SK-N-SH (cell line): Measurements from ENCODE around the gene COL2A1. TPM values are rescaled to one million over a fixed set of nuclear protein-coding genes. Genes with fewer than 3 reads are reported as not detected.

Experiments
- CTCF ChIA-PET: fragments of 300-600, 350-600 bp; formaldehyde crosslinking; extraction: SDS; loops from one replicate; lab custom pipeline; 2021; lab: Yijun Ruan, JAX
- POLR2A ChIA-PET: fragments of 350-600 bp; sonication (Branson Sonifier 250); formaldehyde crosslinking; extraction: SDS; loops from one replicate; lab custom pipeline; 2020; ENCODE audit warnings: antibody characterized with exemption, inconsistent platforms; lab: Yijun Ruan, JAX
- DNase-seq: peaks from one replicate; pipeline ENCODE4 v3.0.0; 2012
- H2AFZ ChIP-seq: fragments of 200-600 bp; sonication (generic); 2 replicates; pipeline ENCODE4 v1.8.1; 2016; ENCODE audit warnings: antibody characterized with exemption, mild to moderate bottlenecking, low read depth
- H3F3A ChIP-seq: fragments of 200-600 bp; sonication (generic); replicated peaks from 2 replicates; pipeline ENCODE3; 2016; ENCODE audit warnings: antibody characterized with exemption, mild to moderate bottlenecking; ENCODE audit not compliant: insufficient read depth
- H3K27ac ChIP-seq, 2 experiments: fragments of 200-500 bp in 1 of 2; fragments of 200-600 bp in 1 of 2; sonication (Bioruptor generic) in 1 of 2; sonication (generic), shearing (Covaris generic) in 1 of 2; 2 replicates each; pipeline versions ENCODE4 v1.5.1 to v1.6.1; 2014 to 2016; ENCODE audit warnings: low read depth in 2 of 2, inconsistent platforms in 1 of 2, low read length in 1 of 2, mild to moderate bottlenecking in 1 of 2, mixed read lengths in 1 of 2
- H3K27me3 ChIP-seq: fragments of 200-600 bp; sonication (generic), shearing (Covaris generic); 2 replicates; pipeline ENCODE4 v1.6.1; 2016; ENCODE audit warnings: mixed run types; ENCODE audit not compliant: insufficient read depth
- H3K36me3 ChIP-seq, 2 experiments: fragments of 200-500 bp in 1 of 2; fragments of 200-600 bp in 1 of 2; sonication (Bioruptor generic) in 1 of 2; sonication (generic) in 1 of 2; replicated peaks in 1 of 2; 2 replicates each; pipeline versions ENCODE3 to v1.5.1; 2014 to 2016; ENCODE audit warnings: low read length in 1 of 2, mild to moderate bottlenecking in 1 of 2; ENCODE audit not compliant: insufficient read depth in 2 of 2, control insufficient read depth in 1 of 2
- H3K4me1 ChIP-seq, 2 experiments: fragments of 200-500 bp in 1 of 2; fragments of 200-600 bp in 1 of 2; sonication (Bioruptor generic) in 1 of 2; sonication (generic), shearing (Covaris generic) in 1 of 2; 2 replicates each; pipeline versions ENCODE4 v1.5.1 to v1.6.1; 2014 to 2016; ENCODE audit warnings: low read depth in 1 of 2, low read length in 1 of 2, mixed run types in 1 of 2; ENCODE audit not compliant: insufficient read depth in 2 of 2, control insufficient read depth in 1 of 2
- H3K4me2 ChIP-seq: fragments of 200-600 bp; sonication (generic), shearing (Covaris generic); 2 replicates; pipeline ENCODE4 v1.6.1; 2017; ENCODE audit warnings: mixed run types
- H3K4me3 ChIP-seq, 2 experiments: fragments of 200-500 bp in 1 of 2; fragments of 200-600 bp in 1 of 2; sonication (Bioruptor generic) in 1 of 2; sonication (generic), shearing (Covaris generic) in 1 of 2; 2 replicates each; pipeline versions ENCODE4 v1.5.1 to v1.8.1; 2014 to 2016; ENCODE audit warnings: low read depth in 2 of 2, inconsistent platforms in 1 of 2, low read length in 1 of 2, mild to moderate bottlenecking in 1 of 2, mixed read lengths in 1 of 2, moderate library complexity in 1 of 2
- H3K79me2 ChIP-seq: fragments of 200-600 bp; sonication (generic); 2 replicates; pipeline ENCODE4 v1.8.1; 2017; ENCODE audit warnings: mild to moderate bottlenecking; ENCODE audit not compliant: insufficient read depth
- H3K9ac ChIP-seq: fragments of 200-600 bp; sonication (generic); 2 replicates; pipeline ENCODE4 v1.6.1; 2017; ENCODE audit warnings: mixed run types
- H3K9me2 ChIP-seq: fragments of 200-600 bp; sonication (generic); 2 replicates; pipeline ENCODE4 v1.6.1; 2017; ENCODE audit warnings: mixed run types
- H3K9me3 ChIP-seq: fragments of 200-600 bp; sonication (generic); 2 replicates; pipeline ENCODE4 v1.6.1; 2017; ENCODE audit warnings: mixed run types, mild to moderate bottlenecking, moderate library complexity
- H4K20me1 ChIP-seq: fragments of 200-600 bp; sonication (generic); 2 replicates; pipeline ENCODE4 v1.6.1; 2017; ENCODE audit warnings: mild to moderate bottlenecking, mixed run types; ENCODE audit not compliant: insufficient read depth
- CHD2 ChIP-seq: fragments of 150-350 bp; IDR thresholded peaks from 2 replicates; pipeline ENCODE4 v1.6.1; 2018; ENCODE audit warnings: low read length; ENCODE audit not compliant: partially characterized antibody
- ELF1 ChIP-seq: IDR thresholded peaks from 2 replicates; pipeline ENCODE4 v1.4.0; 2012
- EP300 ChIP-seq, 2 experiments: IDR thresholded peaks; 2 replicates each; pipeline versions ENCODE4 v1.4.0 to v1.6.1; 2012; ENCODE audit warnings: borderline replicate concordance in 1 of 2, low read depth in 1 of 2, low read length in 1 of 2
- EZH2phosphoT487 ChIP-seq: fragments of 200-600 bp; sonication (generic); IDR thresholded peaks from 2 replicates; pipeline ENCODE4 v1.6.1; 2017; ENCODE audit warnings: low read depth, mixed run types, mild to moderate bottlenecking, antibody characterized with exemption, moderate library complexity, borderline replicate concordance
- FOSL2 ChIP-seq: IDR thresholded peaks from 2 replicates; pipeline ENCODE4 v1.4.0; 2012; ENCODE audit warnings: low read depth, mild to moderate bottlenecking, moderate library complexity, borderline replicate concordance
- FOXJ3 ChIP-seq: sonication (generic); formaldehyde crosslinking; IDR thresholded peaks from 2 replicates; pipeline ENCODE4 v1.5.1; 2020; ENCODE audit warnings: mild to moderate bottlenecking, missing genetic modification reagents
- GATA2 ChIP-seq: sonication (generic); formaldehyde crosslinking; IDR thresholded peaks from 2 replicates; pipeline ENCODE4 v1.5.0; 2020; ENCODE audit warnings: mild to moderate bottlenecking, missing genetic modification reagents
- IRF3 ChIP-seq: fragments of 150-350 bp; IDR thresholded peaks from 2 replicates; pipeline ENCODE4 v1.6.1; 2016; ENCODE audit warnings: mild to moderate bottlenecking, low read depth, low read length
- MEF2A ChIP-seq: IDR thresholded peaks from 2 replicates; pipeline ENCODE4 v1.4.0; 2012; ENCODE audit warnings: low read depth, borderline replicate concordance
- MXI1 ChIP-seq: IDR thresholded peaks from 2 replicates; pipeline ENCODE4 v1.6.1; 2012; ENCODE audit warnings: mild to moderate bottlenecking, low read depth, low read length, improper control_type of control experiment
- NFIC ChIP-seq: IDR thresholded peaks from 2 replicates; pipeline ENCODE4 v1.4.0; 2012; ENCODE audit warnings: borderline replicate concordance
- RAD21 ChIP-seq: IDR thresholded peaks from 2 replicates; pipeline ENCODE4 v1.6.1; 2012; ENCODE audit warnings: mild to moderate bottlenecking, low read length
- RCOR1 ChIP-seq: fragments of 150-350 bp; IDR thresholded peaks from 2 replicates; pipeline ENCODE4 v1.6.1; 2017; ENCODE audit warnings: antibody characterized with exemption, low read length
- RFX5 ChIP-seq: IDR thresholded peaks from 2 replicates; pipeline ENCODE4 v1.6.1; 2012; ENCODE audit warnings: mild to moderate bottlenecking, improper control_type of control experiment, low read length
- TAF1 ChIP-seq: IDR thresholded peaks from 2 replicates; pipeline ENCODE4 v1.6.1; 2012; ENCODE audit warnings: low read depth, mild to moderate bottlenecking, low read length, moderate library complexity, borderline replicate concordance
- TCF12 ChIP-seq: IDR thresholded peaks from 2 replicates; pipeline ENCODE4 v1.4.0; 2012
- TEAD4 ChIP-seq: IDR thresholded peaks from 2 replicates; pipeline ENCODE4 v1.4.0; 2012; ENCODE audit warnings: mild to moderate bottlenecking, borderline replicate concordance; ENCODE audit not compliant: insufficient read depth
- WGBS: methylation state at CpG from one replicate; pipeline ENCODE4 v1.1.6; 2017; ENCODE audit warnings: low lambda C conversion rate; 5-methylcytosine and 5-hydroxymethylcytosine counted together
- polyA plus RNA-seq, 3 experiments: library from polyadenylated mRNA; depleted of rRNA; stranded (reverse); fragments of >200 nt; gene quantifications; 2 replicates each; pipeline ENCODE4 v1.2.3, GENCODE V29; 2012
- TF ChIP-seq, protein P1 (sequence below): IDR thresholded peaks from 2 replicates; pipeline ENCODE4 v1.4.0; 2012; ENCODE audit warnings: low read depth, borderline replicate concordance
- TF ChIP-seq, protein P2 (sequence below): IDR thresholded peaks from 2 replicates; pipeline ENCODE4 v1.4.0; 2012; ENCODE audit warnings: low read depth, borderline replicate concordance

The COL2A1 gene
- polyA plus RNA-seq, 1 of the 3 experiments (the other 2 are of a cell fraction), result 0.02 TPM

DNA sequence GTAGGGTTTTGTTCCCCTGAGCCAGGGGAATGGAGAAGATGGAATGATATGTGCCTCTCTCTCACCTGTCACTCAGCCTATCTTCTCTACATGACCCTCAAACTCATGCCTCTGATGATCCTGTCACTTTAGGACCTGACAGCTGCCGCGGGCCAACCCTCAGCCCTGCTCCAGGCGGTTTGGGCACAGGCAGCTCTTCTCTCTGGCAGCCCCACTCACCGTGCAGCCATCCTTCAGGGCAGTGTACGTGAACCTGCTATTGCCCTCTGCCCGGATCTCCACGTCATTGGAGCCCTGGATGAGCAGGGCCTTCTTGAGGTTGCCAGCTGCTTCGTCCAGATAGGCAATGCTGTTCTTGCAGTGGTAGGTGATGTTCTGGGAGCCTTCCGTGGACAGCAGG lies 30.4 kb downstream of the COL2A1 start:
- no peak overlapping the region for H3K27ac ChIP-seq
- H3K9me2 ChIP-seq, result no peaks in the 10 kb centered on the region
- ChIA-PET CTCF (interaction anchor here (1.8 to 1.9 kb wide), 2 partner anchors 9 to 11 kb away, joined by 5 to 7 read pairs; partner anchors contain the start of gene TMEM106C), POLR2A (no interaction called here)
- H3K4me2 ChIP-seq, result no peak overlapping the region
- H2AFZ ChIP-seq, result no peak overlapping the region
- WGBS, result 68% methylated on average over 5 of the region's 9 CpGs
- no peaks in the 10 kb centered on the region for H3K27me3 ChIP-seq
- no peaks in the 10 kb centered on the region for H3K9me3 ChIP-seq
- H3F3A ChIP-seq, result no peaks in the 10 kb centered on the region
- no peak overlapping the region for H3K4me3 ChIP-seq
- no peaks in the 10 kb centered on the region; a peak in 1 of 4 replicates for H3K4me1 ChIP-seq
- TF ChIP-seq CHD2 (no peak), ELF1 (no peak), TAF1 (no peak), TCF12 (no peak), NFIC (no peak), TEAD4 (no peak), MXI1 (no peak), EP300 (IDR thresholded peaks at IDR 0.05; ENCODE audit: borderline replicate concordance in 1 of 2, low read depth in 1 of 2, low read length in 1 of 2) (no peak), IRF3 (no peak), RFX5 (no peak), FOXJ3 (CRISPR knock-in tag) (no peak)
- TF ChIP-seq, protein P1, sequence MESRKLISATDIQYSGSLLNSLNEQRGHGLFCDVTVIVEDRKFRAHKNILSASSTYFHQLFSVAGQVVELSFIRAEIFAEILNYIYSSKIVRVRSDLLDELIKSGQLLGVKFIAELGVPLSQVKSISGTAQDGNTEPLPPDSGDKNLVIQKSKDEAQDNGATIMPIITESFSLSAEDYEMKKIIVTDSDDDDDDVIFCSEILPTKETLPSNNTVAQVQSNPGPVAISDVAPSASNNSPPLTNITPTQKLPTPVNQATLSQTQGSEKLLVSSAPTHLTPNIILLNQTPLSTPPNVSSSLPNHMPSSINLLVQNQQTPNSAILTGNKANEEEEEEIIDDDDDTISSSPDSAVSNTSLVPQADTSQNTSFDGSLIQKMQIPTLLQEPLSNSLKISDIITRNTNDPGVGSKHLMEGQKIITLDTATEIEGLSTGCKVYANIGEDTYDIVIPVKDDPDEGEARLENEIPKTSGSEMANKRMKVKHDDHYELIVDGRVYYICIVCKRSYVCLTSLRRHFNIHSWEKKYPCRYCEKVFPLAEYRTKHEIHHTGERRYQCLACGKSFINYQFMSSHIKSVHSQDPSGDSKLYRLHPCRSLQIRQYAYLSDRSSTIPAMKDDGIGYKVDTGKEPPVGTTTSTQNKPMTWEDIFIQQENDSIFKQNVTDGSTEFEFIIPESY, result no peak
- H4K20me1 ChIP-seq, result no peaks in the 10 kb centered on the region
- H3K9ac ChIP-seq, result no peak overlapping the region
- peaks cover 0 to 7% of the 10 kb centered on the region in 2 experiments for H3K36me3 ChIP-seq
- no peaks in the 10 kb centered on the region for H3K79me2 ChIP-seq
- no peak for DNase-seq

DNA sequence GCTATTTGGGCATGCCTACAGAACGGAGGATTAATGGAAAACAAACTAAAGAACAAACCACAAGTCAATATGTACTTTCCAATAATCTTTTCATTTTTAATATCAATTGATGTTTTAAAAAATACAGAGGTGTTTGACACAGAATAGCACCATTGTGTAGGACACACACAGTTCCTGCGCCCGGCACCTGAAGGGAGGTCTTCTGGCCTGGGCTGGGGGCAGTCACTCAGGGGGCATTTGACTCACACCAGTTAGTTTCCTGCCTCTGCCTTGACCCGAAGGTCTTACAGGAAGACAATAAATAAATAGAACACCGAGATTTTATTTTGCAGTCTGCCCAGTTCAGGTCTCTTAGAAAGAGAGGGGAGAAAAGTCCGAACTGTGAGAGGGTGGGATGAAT lies 31.4 kb downstream of the COL2A1 start:
- Histone ChIP-seq H3K9ac (no peak overlapping the region), H3K9me2 (no peaks in the 10 kb centered on the region), H3K4me1 (no peaks in the 10 kb centered on the region; a peak in 1 of 4 replicates), H3K27me3 (no peaks in the 10 kb centered on the region), H3K4me2 (no peak overlapping the region), H3K36me3 (peaks cover 0 to 15% of the 10 kb centered on the region in 2 experiments), H3K79me2 (no peaks in the 10 kb centered on the region), H3K9me3 (no peaks in the 10 kb centered on the region), H3K4me3 (no peak overlapping the region), H2AFZ (no peak overlapping the region), H4K20me1 (no peaks in the 10 kb centered on the region), H3K27ac (no peak overlapping the region), H3F3A (no peaks in the 10 kb centered on the region)
- TF ChIP-seq, protein P2, sequence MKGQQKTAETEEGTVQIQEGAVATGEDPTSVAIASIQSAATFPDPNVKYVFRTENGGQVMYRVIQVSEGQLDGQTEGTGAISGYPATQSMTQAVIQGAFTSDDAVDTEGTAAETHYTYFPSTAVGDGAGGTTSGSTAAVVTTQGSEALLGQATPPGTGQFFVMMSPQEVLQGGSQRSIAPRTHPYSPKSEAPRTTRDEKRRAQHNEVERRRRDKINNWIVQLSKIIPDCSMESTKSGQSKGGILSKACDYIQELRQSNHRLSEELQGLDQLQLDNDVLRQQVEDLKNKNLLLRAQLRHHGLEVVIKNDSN, result no peak
- no peak for TF ChIP-seq FOSL2
- TF ChIP-seq TEAD4, result no peak
- no peak for TF ChIP-seq RAD21
- TF ChIP-seq MEF2A, result no peak
- TF ChIP-seq GATA2 (CRISPR knock-in tag), result no peak
- TF ChIP-seq RCOR1, result no peak
- TF ChIP-seq EZH2phosphoT487, result no peak
- TF ChIP-seq TCF12, result no peak
- no peak for TF ChIP-seq NFIC
- no peak for DNase-seq
- 71% methylated on average over 6 of the region's 6 CpGs for WGBS
- POLR2A ChIA-PET, result no interaction called here
- CTCF ChIA-PET, result interaction anchor here (0.6 kb wide), 1 partner anchor 31 kb away, joined by 3 read pairs; no protein-coding TSS in a partner anchor
